ENCODE measurements around the gene CTNND2.

GRCh38 chr5:11564706-11565105 lies 339.5 kb downstream of the CTNND2 start:
- TF ChIP-seq ZNF677 (tag by site-specific recombination; IDR thresholded peaks at IDR 0.05) = no peak
- no peak for TF ChIP-seq MZF1 (tag by site-specific recombination; IDR thresholded peaks at IDR 0.05; ENCODE audit: borderline replicate concordance)
